ENCODE data around the gene FAS. TPM values are rescaled to one million over a fixed set of nuclear protein-coding genes. Genes with fewer than 3 reads are reported as not detected.
A peak's percentile ranks its signal among the peaks of the same experiment; 100 is the strongest.

Gene FAS
- total RNA-seq, 1 donor from 2014 or later, result 9.2 TPM

GRCh38 chr10:88963318-88963717, 27.3 kb upstream of the FAS start:
- H3K27me3 Mint-ChIP-seq, result no peaks in the 10 kb centered on the region
- no peak for DNase-seq (ENCODE audit: extremely low spot score, unreplicated experiment)
- TF ChIP-seq, protein P1, sequence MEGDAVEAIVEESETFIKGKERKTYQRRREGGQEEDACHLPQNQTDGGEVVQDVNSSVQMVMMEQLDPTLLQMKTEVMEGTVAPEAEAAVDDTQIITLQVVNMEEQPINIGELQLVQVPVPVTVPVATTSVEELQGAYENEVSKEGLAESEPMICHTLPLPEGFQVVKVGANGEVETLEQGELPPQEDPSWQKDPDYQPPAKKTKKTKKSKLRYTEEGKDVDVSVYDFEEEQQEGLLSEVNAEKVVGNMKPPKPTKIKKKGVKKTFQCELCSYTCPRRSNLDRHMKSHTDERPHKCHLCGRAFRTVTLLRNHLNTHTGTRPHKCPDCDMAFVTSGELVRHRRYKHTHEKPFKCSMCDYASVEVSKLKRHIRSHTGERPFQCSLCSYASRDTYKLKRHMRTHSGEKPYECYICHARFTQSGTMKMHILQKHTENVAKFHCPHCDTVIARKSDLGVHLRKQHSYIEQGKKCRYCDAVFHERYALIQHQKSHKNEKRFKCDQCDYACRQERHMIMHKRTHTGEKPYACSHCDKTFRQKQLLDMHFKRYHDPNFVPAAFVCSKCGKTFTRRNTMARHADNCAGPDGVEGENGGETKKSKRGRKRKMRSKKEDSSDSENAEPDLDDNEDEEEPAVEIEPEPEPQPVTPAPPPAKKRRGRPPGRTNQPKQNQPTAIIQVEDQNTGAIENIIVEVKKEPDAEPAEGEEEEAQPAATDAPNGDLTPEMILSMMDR (conservative IDR thresholded peaks at IDR 0.05), result peak; percentile 56
- no peak overlapping the region for H3K27ac Mint-ChIP-seq
- H3K36me3 Mint-ChIP-seq, result no peaks in the 10 kb centered on the region
- H3K9me3 Mint-ChIP-seq, result no peaks in the 10 kb centered on the region
- H3K4me1 Mint-ChIP-seq (ENCODE audit: unreplicated experiment), result no peaks in the 10 kb centered on the region
- no peak overlapping the region for H3K4me3 Mint-ChIP-seq

- TF ChIP-seq, protein P1 (conservative IDR thresholded peaks at IDR 0.05), result no peak
Measured at GRCh38 chr10:88964360-88964759, 26.2 kb upstream of the FAS start.

DNA sequence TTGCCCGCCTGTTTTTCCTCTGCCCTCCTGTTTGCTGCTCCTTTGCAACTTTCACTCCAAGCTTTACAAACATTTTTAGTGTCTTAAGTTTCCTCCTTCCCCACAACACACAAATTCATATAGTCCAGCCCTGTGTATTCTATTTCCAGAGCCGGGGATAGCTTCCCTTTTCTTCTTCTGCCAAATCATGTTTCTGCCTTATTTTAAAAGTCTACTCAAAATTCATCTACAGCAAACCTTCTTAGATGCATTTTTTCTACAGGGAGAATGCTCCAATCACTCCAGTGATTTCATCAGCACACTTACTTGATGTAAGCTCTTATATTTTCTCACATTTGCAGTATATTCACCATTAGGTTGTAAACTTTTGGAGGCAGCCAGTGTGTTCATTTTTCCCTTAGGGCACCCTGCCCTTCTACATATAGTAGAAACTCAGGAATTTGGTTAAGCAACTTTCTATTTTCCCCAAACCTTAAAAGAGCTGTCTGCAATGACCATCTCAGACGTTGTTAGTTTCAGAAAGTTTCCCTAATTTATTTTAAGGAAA, 25.7 kb upstream of the FAS start:
- Mint-ChIP-seq H3K4me1 (ENCODE audit: unreplicated experiment) (no peaks in the 10 kb centered on the region), H3K36me3 (no peaks in the 10 kb centered on the region), H3K27me3 (no peaks in the 10 kb centered on the region), H3K9me3 (no peaks in the 10 kb centered on the region), H3K27ac (peak overlapping the region; percentile 5), H3K4me3 (no peak overlapping the region)
- DNase-seq (ENCODE audit: extremely low spot score, unreplicated experiment), result no peak
- TF ChIP-seq, protein P1 (conservative IDR thresholded peaks at IDR 0.05), result no peak

More at GRCh38 chr10:88964360-88964759, 26.2 kb upstream of the FAS start:
- Mint-ChIP-seq H3K4me1 (ENCODE audit: unreplicated experiment) (no peaks in the 10 kb centered on the region), H3K9me3 (no peaks in the 10 kb centered on the region), H3K36me3 (no peaks in the 10 kb centered on the region), H3K27ac (no peak overlapping the region), H3K4me3 (no peak overlapping the region), H3K27me3 (no peaks in the 10 kb centered on the region)
- DNase-seq (ENCODE audit: extremely low spot score, unreplicated experiment), result no peak

DNA sequence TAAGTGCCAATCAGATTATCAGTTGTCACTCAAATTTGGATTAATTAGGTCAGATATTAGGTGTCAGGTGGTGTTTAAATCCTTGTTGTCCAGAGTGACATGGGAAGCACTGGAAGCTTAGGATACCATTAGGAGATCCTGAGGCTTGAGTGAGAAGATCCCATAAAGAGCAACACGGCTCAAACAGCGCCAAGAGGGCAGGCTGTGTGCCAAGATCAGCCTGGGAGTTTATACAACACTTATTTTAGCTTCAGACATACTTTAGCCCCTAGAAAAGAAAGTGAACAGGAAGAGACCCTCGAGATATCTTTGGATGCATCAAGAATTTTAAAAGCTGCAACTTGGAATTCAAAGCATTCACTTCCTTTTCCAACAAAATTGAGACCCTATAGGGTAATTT, 23.8 kb upstream of the FAS start:
- H3K27ac Mint-ChIP-seq, result no peak overlapping the region
- H3K4me3 Mint-ChIP-seq, result no peak overlapping the region
- no peaks in the 10 kb centered on the region for H3K36me3 Mint-ChIP-seq
- no peaks in the 10 kb centered on the region for H3K9me3 Mint-ChIP-seq
- no peaks in the 10 kb centered on the region for H3K4me1 Mint-ChIP-seq (ENCODE audit: unreplicated experiment)
- no peaks in the 10 kb centered on the region for H3K27me3 Mint-ChIP-seq
- TF ChIP-seq, protein P1 (conservative IDR thresholded peaks at IDR 0.05), result no peak
- DNase-seq (ENCODE audit: extremely low spot score, unreplicated experiment), result no peak

GRCh38 chr10:88968391-88968790, 22.2 kb upstream of the FAS start:
- Mint-ChIP-seq H3K27ac (no peak overlapping the region), H3K4me1 (ENCODE audit: unreplicated experiment) (no peaks in the 10 kb centered on the region)

More at GRCh38 chr10:88968391-88968790, 22.2 kb upstream of the FAS start:
- H3K4me3 Mint-ChIP-seq, result no peak overlapping the region
- TF ChIP-seq, protein P1 (conservative IDR thresholded peaks at IDR 0.05), result no peak
- H3K9me3 Mint-ChIP-seq, result no peaks in the 10 kb centered on the region
- H3K27me3 Mint-ChIP-seq, result no peaks in the 10 kb centered on the region
- H3K36me3 Mint-ChIP-seq, result no peaks in the 10 kb centered on the region
- no peak for DNase-seq (ENCODE audit: extremely low spot score, unreplicated experiment)

Measured in type B pancreatic cell (in vitro differentiated cells).